H1 (cell line): Measurements from ENCODE around the gene SOX10. TPM values are rescaled to one million over a fixed set of nuclear protein-coding genes. Genes with fewer than 3 reads are reported as not detected.
A peak's percentile ranks its signal among the peaks of the same experiment; 100 is the strongest.

Source experiments
- CTCF ChIA-PET: fragments of 300-600 bp; sonication (Branson Sonifier 250); formaldehyde crosslinking; loops from one replicate; lab custom pipeline; 2021; ENCODE audit not compliant: partially characterized antibody; lab: Charles Lee
- POLR2A ChIA-PET: fragments of 300-600 bp; sonication (Branson Sonifier 250); formaldehyde crosslinking; loops from one replicate; lab custom pipeline; 2021; ENCODE audit warnings: inconsistent platforms; ENCODE audit not compliant: partially characterized antibody; lab: Charles Lee
- DNase-seq, 2 experiments: peaks; one replicate each; pipeline versions ENCODE4 v3.0.0 to v3.0.0-alpha.2; 2010 to 2022; ENCODE audit warnings: low spot score in 2 of 2, low read depth in 1 of 2, mixed read lengths in 1 of 2
- FAIRE-seq: peaks from 2 replicates; lab custom pipeline; 2011; peaks lifted over from hg19 to GRCh38; lab: Jason Lieb, UNC
- H2AFZ ChIP-seq: 2 replicates; pipeline ENCODE4 v1.8.1; 2012; ENCODE audit warnings: low read length, inconsistent platforms
- H2AK5ac ChIP-seq: 2 replicates; pipeline ENCODE4 v1.6.1; 2013; ENCODE audit warnings: low read depth, low read length
- H2BK120ac ChIP-seq: replicated peaks from 2 replicates; pipeline ENCODE3; 2013; ENCODE audit warnings: low read depth, low read length, inconsistent platforms
- H2BK12ac ChIP-seq: 2 replicates; pipeline ENCODE4 v1.6.1; 2013; ENCODE audit warnings: low read depth, low read length
- H2BK15ac ChIP-seq: 2 replicates; pipeline ENCODE4 v1.6.1; 2013; ENCODE audit warnings: low read length
- H2BK20ac ChIP-seq: 2 replicates; pipeline ENCODE4 v1.6.1; 2013; ENCODE audit warnings: low read length
- H2BK5ac ChIP-seq: 2 replicates; pipeline ENCODE4 v1.6.1; 2013; ENCODE audit warnings: low read depth, low read length
- H3K14ac ChIP-seq: 2 replicates; pipeline ENCODE4 v1.6.1; 2013; ENCODE audit warnings: inconsistent platforms; ENCODE audit not compliant: insufficient read length
- H3K18ac ChIP-seq: 2 replicates; pipeline ENCODE4 v1.6.1; 2013; ENCODE audit warnings: low read length; ENCODE audit errors: extremely low read depth
- H3K23ac ChIP-seq: 2 replicates; pipeline ENCODE4 v1.6.1; 2013; ENCODE audit warnings: inconsistent platforms; ENCODE audit not compliant: insufficient read length
- H3K23me2 ChIP-seq: 2 replicates; pipeline ENCODE4 v1.6.1; 2013; ENCODE audit warnings: low read depth, low read length
- H3K27ac ChIP-seq: 2 replicates; pipeline ENCODE4 v1.6.1; 2011; ENCODE audit warnings: low read depth, low read length, inconsistent platforms
- H3K27me3 ChIP-seq, 4 experiments: replicated peaks in 1 of 4; 1 replicate in 1 of 4; 2 replicates in 3 of 4; pipeline versions ENCODE4 v1.6.1 to v1.8.1; 2011 to 2013; ENCODE audit warnings: low read length in 3 of 4, mild to moderate bottlenecking in 3 of 4, inconsistent platforms in 2 of 4, mixed read lengths in 2 of 4, moderate library complexity in 1 of 4; ENCODE audit not compliant: control insufficient read depth in 3 of 4, insufficient read depth in 3 of 4; ENCODE audit errors: extremely low read depth in 1 of 4
- H3K36me3 ChIP-seq, 4 experiments: 2 replicates each; pipeline versions ENCODE4 v1.6.1 to v1.8.1; 2011 to 2013; ENCODE audit warnings: mild to moderate bottlenecking in 4 of 4, low read length in 3 of 4, moderate library complexity in 2 of 4, control low read depth in 1 of 4, inconsistent platforms in 1 of 4; ENCODE audit not compliant: insufficient read depth in 4 of 4, control insufficient read depth in 2 of 4
- H3K4ac ChIP-seq: replicated peaks from 2 replicates; pipeline ENCODE3; 2013; ENCODE audit warnings: low read length, low read depth, mixed read lengths, inconsistent platforms; ENCODE audit not compliant: insufficient read length
- H3K4me1 ChIP-seq, 4 experiments: replicated peaks in 1 of 4; 1 replicate in 1 of 4; 2 replicates in 3 of 4; pipeline versions ENCODE4 v1.6.1 to v1.8.1; 2011 to 2013; ENCODE audit warnings: low read length in 3 of 4, inconsistent platforms in 2 of 4, mixed read lengths in 1 of 4; ENCODE audit not compliant: insufficient read depth in 4 of 4, control insufficient read depth in 3 of 4
- H3K4me2 ChIP-seq, 2 experiments: 2 replicates each; pipeline versions ENCODE4 v1.6.1 to v1.8.1; 2011 to 2013; ENCODE audit warnings: low read depth in 2 of 2, low read length in 2 of 2, control low read depth in 1 of 2, inconsistent platforms in 1 of 2, mild to moderate bottlenecking in 1 of 2; ENCODE audit not compliant: insufficient read depth in 1 of 2
- H3K4me3 ChIP-seq, 4 experiments: fragments of 200-600, 300-600 bp in 1 of 4; sonication (generic), shearing (Covaris generic), sonication (Bioruptor Twin) in 1 of 4; 2 replicates each; pipeline versions ENCODE4 v1.5.1 to v1.8.1; 2011 to 2016; ENCODE audit warnings: low read length in 4 of 4, low read depth in 3 of 4, control low read depth in 2 of 4, inconsistent platforms in 2 of 4, mild to moderate bottlenecking in 2 of 4, mixed read lengths in 1 of 4, moderate library complexity in 1 of 4; ENCODE audit not compliant: insufficient read depth in 2 of 4; ENCODE audit errors: extremely low read depth in 1 of 4
- H3K56ac ChIP-seq: replicated peaks from 2 replicates; pipeline ENCODE3; 2013; ENCODE audit warnings: low read depth, mild to moderate bottlenecking, mixed read lengths, low read length, inconsistent platforms; ENCODE audit not compliant: insufficient read length
- H3K79me1 ChIP-seq: 2 replicates; pipeline ENCODE4 v1.6.1; 2013; ENCODE audit warnings: low read depth, low read length, control low read depth
- H3K79me2 ChIP-seq, 2 experiments: 2 replicates each; pipeline versions ENCODE4 v1.6.1 to v1.8.1; 2012 to 2013; ENCODE audit warnings: low read length in 2 of 2, mild to moderate bottlenecking in 2 of 2, inconsistent platforms in 1 of 2; ENCODE audit not compliant: insufficient read depth in 2 of 2, control insufficient read depth in 1 of 2
- H3K9ac ChIP-seq, 4 experiments: replicated peaks in 1 of 4; 1 replicate in 1 of 4; 2 replicates in 3 of 4; pipeline versions ENCODE4 v1.6.1 to v1.8.1; 2011 to 2013; ENCODE audit warnings: low read depth in 3 of 4, low read length in 3 of 4, control low read depth in 2 of 4, mild to moderate bottlenecking in 2 of 4, moderate library complexity in 2 of 4, inconsistent platforms in 1 of 4; ENCODE audit errors: extremely low read depth in 1 of 4
- H3K9me3 ChIP-seq, 2 experiments: 2 replicates each; pipeline versions ENCODE4 v1.6.1 to v1.8.1; 2012 to 2013; ENCODE audit warnings: mild to moderate bottlenecking in 2 of 2, moderate library complexity in 2 of 2, control low read depth in 1 of 2, inconsistent platforms in 1 of 2, low read depth in 1 of 2, low read length in 1 of 2, mixed read lengths in 1 of 2; ENCODE audit not compliant: insufficient read depth in 2 of 2
- H4K20me1 ChIP-seq, 2 experiments: replicated peaks in 1 of 2; 2 replicates each; pipeline versions ENCODE3 to v1.8.1; 2011 to 2013; ENCODE audit warnings: inconsistent platforms in 2 of 2, low read length in 2 of 2, mild to moderate bottlenecking in 1 of 2; ENCODE audit not compliant: insufficient read depth in 2 of 2, control insufficient read depth in 1 of 2
- H4K5ac ChIP-seq: 2 replicates; pipeline ENCODE4 v1.6.1; 2013; ENCODE audit warnings: low read length, low read depth, mixed read lengths, inconsistent platforms; ENCODE audit not compliant: insufficient read length
- H4K8ac ChIP-seq: 2 replicates; pipeline ENCODE4 v1.8.0; 2013; ENCODE audit warnings: mild to moderate bottlenecking, moderate library complexity, low read length, inconsistent platforms; ENCODE audit not compliant: insufficient read depth; ENCODE audit errors: extremely low read depth
- H4K91ac ChIP-seq: replicated peaks from 2 replicates; pipeline ENCODE3; 2013; ENCODE audit warnings: low read length, mixed read lengths, inconsistent platforms; ENCODE audit not compliant: insufficient read length
- BCL11A ChIP-seq, 2 experiments: IDR thresholded peaks; one replicate each; pipeline ENCODE4 v1.6.1; 2011; ENCODE audit warnings: low read depth in 2 of 2, low read length in 2 of 2, mild to moderate bottlenecking in 2 of 2
- EZH2 ChIP-seq: fragments of 200-600 bp; sonication (generic); IDR thresholded peaks from 2 replicates; pipeline ENCODE4 v1.7.1; 2012; ENCODE audit warnings: low read depth, mild to moderate bottlenecking, moderate library complexity, low read length, inconsistent platforms; ENCODE audit not compliant: severe bottlenecking
- GTF2F1 ChIP-seq: IDR thresholded peaks from 2 replicates; pipeline ENCODE4 v1.6.1; 2012; ENCODE audit warnings: low read depth, low read length, improper control_type of control experiment, borderline replicate concordance
- HDAC6 ChIP-seq: IDR thresholded peaks from one replicate; pipeline ENCODE4 v1.7.1; 2012; ENCODE audit warnings: low read depth, mild to moderate bottlenecking, inconsistent platforms, low read length, moderate library complexity
- MAFK ChIP-seq: IDR thresholded peaks from 2 replicates; pipeline ENCODE4 v1.6.1; 2012; ENCODE audit warnings: low read depth, mild to moderate bottlenecking, improper control_type of control experiment, low read length
- POLR2A ChIP-seq, 2 experiments: IDR thresholded peaks; 1 replicate in 1 of 2; 2 replicates in 1 of 2; pipeline ENCODE4 v1.6.1; 2011; ENCODE audit warnings: low read depth in 2 of 2, low read length in 2 of 2, mild to moderate bottlenecking in 2 of 2; ENCODE audit errors: control extremely low read depth in 1 of 2
- SAP30 ChIP-seq: fragments of 300-600 bp; sonication (generic); IDR thresholded peaks from 2 replicates; pipeline ENCODE4 v1.7.1; 2012; ENCODE audit warnings: low read length, moderate library complexity, mild to moderate bottlenecking, inconsistent platforms; ENCODE audit not compliant: insufficient read depth, insufficient replicate concordance
- TCF12 ChIP-seq: IDR thresholded peaks from 2 replicates; pipeline ENCODE4 v1.6.1; 2011; ENCODE audit warnings: low read depth, mild to moderate bottlenecking, low read length
- USF2 ChIP-seq: IDR thresholded peaks from 2 replicates; pipeline ENCODE4 v1.6.1; 2011; ENCODE audit warnings: low read length, improper control_type of control experiment
- WGBS, 2 experiments: shearing (Covaris generic) in 1 of 2; methylation state at CpG; one replicate each; pipeline versions ENCODE4 v1.1.6 to v1.1.7; 2013 to 2015; ENCODE audit warnings: low lambda C conversion rate in 2 of 2, mixed read lengths in 2 of 2, inconsistent platforms in 1 of 2, low coverage in 1 of 2, missing lambda C conversion rate in 1 of 2; ENCODE audit not compliant: insufficient replicate concordance in 2 of 2, insufficient coverage in 1 of 2, insufficient read length in 1 of 2; ENCODE audit errors: extremely low coverage in 1 of 2, missing lambda C conversion rate in 1 of 2; 5-methylcytosine and 5-hydroxymethylcytosine counted together
- polyA plus RNA-seq, 7 experiments: library from polyadenylated mRNA; depleted of rRNA in 3 of 7; stranded (reverse) in 5 of 7; unstranded in 2 of 7; fragments of >200 nt in 5 of 7; fragments of 200-250 nt in 2 of 7; gene quantifications; 1 replicate in 5 of 7; 2 replicates in 1 of 7; 4 replicates in 1 of 7; pipeline versions ENCODE4 v1.2.1 to v1.2.3, GENCODE V29; 2011 to 2013; ENCODE audit warnings: missing spikeins in 2 of 7, mixed read lengths in 2 of 7
- total RNA-seq: library from RNA; stranded (reverse); fragmentation: NEBNext Ultra II Directional; extraction: Animal tissue kit (Norgen Biotek cat#: 25700); gene quantifications from 2 replicates; pipeline ENCODE4 v1.2.1, GENCODE V29; 2021
- TF ChIP-seq, protein P1 (sequence below): IDR thresholded peaks from 2 replicates; pipeline ENCODE4 v1.6.1; 2012; ENCODE audit warnings: low read length, inconsistent platforms

SOX10 gene
- total and polyA plus RNA-seq, 2 of the 8 experiments (the other 6 are each of a cell fraction or from before 2014, with no cell fraction given), result 2.7 TPM

DNA sequence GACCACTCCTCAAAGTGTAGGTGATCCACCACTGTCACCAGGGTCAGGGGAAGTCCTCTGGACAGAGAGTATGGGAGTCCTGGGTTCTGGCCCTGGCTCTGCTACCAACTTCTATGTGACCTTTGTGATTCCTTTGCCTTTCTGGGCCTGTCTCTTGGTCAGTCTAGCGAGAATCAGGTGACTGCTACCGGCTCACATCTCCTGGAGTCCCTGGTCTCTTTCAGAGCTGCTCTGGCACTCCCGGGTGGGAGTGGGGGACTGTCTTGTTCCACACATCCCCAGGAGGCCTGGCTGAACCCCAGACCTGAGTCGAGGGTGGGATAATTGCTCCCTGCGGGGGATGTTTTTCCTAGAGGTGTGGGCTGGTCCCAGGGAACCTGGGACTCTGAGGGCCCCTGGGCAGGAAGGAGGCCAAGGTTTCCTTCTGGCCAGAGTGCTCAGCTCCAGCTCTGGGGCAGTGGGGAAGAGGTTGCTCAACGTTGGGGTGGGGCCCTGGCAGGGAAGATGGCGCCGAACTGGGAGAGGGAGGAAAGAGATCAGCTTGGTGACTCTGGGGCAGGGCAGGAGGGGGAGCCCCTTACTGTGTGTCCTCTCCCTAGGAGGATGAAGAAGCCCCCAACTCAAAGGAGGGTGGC lies 2.1 kb downstream of the SOX10 start:
- no peak overlapping the region for H2AFZ ChIP-seq
- no peak overlapping the region for H3K27ac ChIP-seq
- no peak overlapping the region for H2BK5ac ChIP-seq
- H3K14ac ChIP-seq, result no peak overlapping the region
- H3K9me3 ChIP-seq, result no peaks in the 10 kb centered on the region
- H3K4ac ChIP-seq, result no peak overlapping the region
- no peak overlapping the region for H2BK12ac ChIP-seq
- no peak overlapping the region for H4K91ac ChIP-seq
- no peak overlapping the region for H2BK15ac ChIP-seq
- no peak overlapping the region for H4K8ac ChIP-seq
- H3K4me3 ChIP-seq, result no peak overlapping the region
- no peak overlapping the region for H3K9ac ChIP-seq
- peaks cover 2 to 4% of the 10 kb centered on the region in 2 experiments for H4K20me1 ChIP-seq
- WGBS, 2 experiments, result 87% methylated on average over 8 of the region's 8 CpGs; no CpG with 5 or more reads in 1 of the 2 experiments
- H3K23me2 ChIP-seq, result peaks cover 13% of the 10 kb centered on the region; the same call in 1 of the 2 replicates
- no peak overlapping the region for H2AK5ac ChIP-seq
- H2BK120ac ChIP-seq, result no peak overlapping the region
- ChIA-PET CTCF (interaction anchor here (0.7 to 3.9 kb wide), 11 partner anchors 11 to 124 kb away, joined by 3 to 20 read pairs (median 4); no protein-coding TSS in a partner anchor), POLR2A (interaction anchor here (4.8 kb wide), 1 partner anchor 10 kb away, joined by 26 read pairs; no protein-coding TSS in a partner anchor)
- no peak overlapping the region for H2BK20ac ChIP-seq
- H3K27me3 ChIP-seq, result peaks cover 0 to 19% (median 12%) of the 10 kb centered on the region in 4 experiments; a peak in 5 of 7 replicates
- DNase-seq, result no peak
- H3K4me2 ChIP-seq, result peak overlapping the region in 1 of 2 experiments; percentile 83; a peak in 1 of 4 replicates
- no peak overlapping the region for H3K23ac ChIP-seq
- no peak for FAIRE-seq
- H3K79me2 ChIP-seq, result no peaks in the 10 kb centered on the region
- H3K4me1 ChIP-seq, result peaks cover 0 to 30% (median 14%) of the 10 kb centered on the region in 4 experiments; a peak in 6 of 7 replicates
- no peak overlapping the region for H3K56ac ChIP-seq
- H3K79me1 ChIP-seq, result no peaks in the 10 kb centered on the region
- no peak overlapping the region for H4K5ac ChIP-seq
- H3K36me3 ChIP-seq, result no peaks in the 10 kb centered on the region
- H3K18ac ChIP-seq, result no peak overlapping the region
- TF ChIP-seq GTF2F1 (no peak), SAP30 (no peak), EZH2 (no peak), USF2 (no peak), POLR2A (IDR thresholded peaks at IDR 0.05; ENCODE audit: control extremely low read depth in 1 of 2, low read depth in 2 of 2, low read length in 2 of 2) (no peak), HDAC6 (no peak), TCF12 (no peak), MAFK (no peak), BCL11A (IDR thresholded peaks at IDR 0.05; ENCODE audit: low read depth in 2 of 2, low read length in 2 of 2) (no peak)
- TF ChIP-seq, protein P1, sequence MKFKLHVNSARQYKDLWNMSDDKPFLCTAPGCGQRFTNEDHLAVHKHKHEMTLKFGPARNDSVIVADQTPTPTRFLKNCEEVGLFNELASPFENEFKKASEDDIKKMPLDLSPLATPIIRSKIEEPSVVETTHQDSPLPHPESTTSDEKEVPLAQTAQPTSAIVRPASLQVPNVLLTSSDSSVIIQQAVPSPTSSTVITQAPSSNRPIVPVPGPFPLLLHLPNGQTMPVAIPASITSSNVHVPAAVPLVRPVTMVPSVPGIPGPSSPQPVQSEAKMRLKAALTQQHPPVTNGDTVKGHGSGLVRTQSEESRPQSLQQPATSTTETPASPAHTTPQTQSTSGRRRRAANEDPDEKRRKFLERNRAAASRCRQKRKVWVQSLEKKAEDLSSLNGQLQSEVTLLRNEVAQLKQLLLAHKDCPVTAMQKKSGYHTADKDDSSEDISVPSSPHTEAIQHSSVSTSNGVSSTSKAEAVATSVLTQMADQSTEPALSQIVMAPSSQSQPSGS, result no peak
